ENCODE results near the gene RSBN1L. TPM values are rescaled to one million over a fixed set of nuclear protein-coding genes. Genes with fewer than 3 reads are reported as not detected.

Gene RSBN1L
- total and polyA plus RNA-seq, 2 donors (not counting 3 experiments of a cell fraction or from before 2014, with no cell fraction given) = 3.0 to 13.1 TPM

- Histone ChIP-seq H3K79me2 (ENCODE audit: control insufficient read depth, insufficient read depth, low read length) (peaks cover 56% of the 10 kb centered on the region), H3K4me3 (replicated peaks in 1 of 3; ENCODE audit: insufficient read depth in 1 of 3, low read depth in 1 of 3, low read length in 3 of 3) (no peak overlapping the region), H3K4me2 (ENCODE audit: insufficient read depth, low read length) (peak overlapping the region; percentile 71), H3K9me3 (replicated peaks; ENCODE audit: control insufficient read depth, insufficient read depth, low read length) (no peaks in the 10 kb centered on the region), H2AFZ (ENCODE audit: low read depth, low read length) (no peak overlapping the region), H3K9ac (replicated peaks; ENCODE audit: extremely low read depth, insufficient read depth, low read length) (no peak overlapping the region), H3K36me3 (ENCODE audit: control insufficient read depth in 2 of 2, extremely low read depth in 1 of 2, insufficient read depth in 2 of 2, low read length in 2 of 2) (no peaks in the 10 kb centered on the region), H3K9me1 (replicated peaks; ENCODE audit: control insufficient read depth, extremely low read depth, insufficient read depth, low read length) (no peaks in the 10 kb centered on the region), H3K27me3 (ENCODE audit: control insufficient read depth in 2 of 2, insufficient read depth in 2 of 2, low read length in 2 of 2) (no peaks in the 10 kb centered on the region), H3K4me1 (ENCODE audit: control insufficient read depth, extremely low read depth, insufficient read depth, low read length) (peaks cover 20% of the 10 kb centered on the region), H3K27ac (ENCODE audit: insufficient read depth, low read depth, low read length) (no peak overlapping the region), H4K20me1 (replicated peaks; ENCODE audit: control insufficient read depth, extremely low read depth, insufficient read depth, low read length) (no peaks in the 10 kb centered on the region)
- dilution Hi-C loops (cut with MboI; ENCODE audit: extremely low pct_ligation_motif_present, low sequenced_read_pairs) = no loop called here
- ChIA-PET POLR2A (no interaction called here), CTCF (interaction anchor here (0.7 to 1.6 kb wide), 7 partner anchors 9 to 151 kb away, joined by 3 to 5 read pairs (median 3); no protein-coding TSS in a partner anchor)
- TF ChIP-seq JUN (IDR thresholded peaks at IDR 0.05; ENCODE audit: borderline replicate concordance, insufficient read depth, insufficient read length, low read depth) = no peak
- peak; percentile 62 for TF ChIP-seq GATA2 (IDR thresholded peaks at IDR 0.05; ENCODE audit: insufficient read depth, insufficient read length, low read depth, low read length)
- no peak for TF ChIP-seq MAX (IDR thresholded peaks at IDR 0.05; ENCODE audit: insufficient read depth, insufficient read length)
- no peak for TF ChIP-seq FOS (IDR thresholded peaks at IDR 0.05; ENCODE audit: borderline replicate concordance, insufficient read depth, low read length)
- no peak for TF ChIP-seq EZH2 (IDR thresholded peaks at IDR 0.05; ENCODE audit: borderline replicate concordance, low read depth, low read length, severe bottlenecking)
- peak; percentile 41 for DNase-seq (ENCODE audit: low read depth, low spot score)
- intact Hi-C loops (cut with micrococcal nuclease) = no loop called here
- no peak for FAIRE-seq
- BruUV-seq (replicated peaks) = no TSS peak
Observed at GRCh38 chr7:77802557-77803405, 106.5 kb downstream of the RSBN1L start.

- H4K20me1 ChIP-seq (replicated peaks; ENCODE audit: control insufficient read depth, extremely low read depth, insufficient read depth, low read length) = no peaks in the 10 kb centered on the region
- no peak overlapping the region for H2AFZ ChIP-seq (ENCODE audit: low read depth, low read length)
- ChIA-PET CTCF (no interaction called here), POLR2A (no interaction called here)
- H3K4me1 ChIP-seq (ENCODE audit: control insufficient read depth, extremely low read depth, insufficient read depth, low read length) = peaks cover 12% of the 10 kb centered on the region
- no TSS peak for BruUV-seq (replicated peaks)
- FAIRE-seq = no peak
- peaks cover 61% of the 10 kb centered on the region for H3K79me2 ChIP-seq (ENCODE audit: control insufficient read depth, insufficient read depth, low read length)
- TF ChIP-seq FOS (IDR thresholded peaks at IDR 0.05; ENCODE audit: borderline replicate concordance, insufficient read depth, low read length) (no peak), POLR2AphosphoS5 (IDR thresholded peaks at IDR 0.05; ENCODE audit: insufficient read depth, low read depth, low read length) (no peak), POLR2A (IDR thresholded peaks at IDR 0.05; ENCODE audit: low read depth, low read length) (no peak), MYC (IDR thresholded peaks at IDR 0.05; ENCODE audit: low read depth, low read length) (no peak), CTCF (IDR thresholded peaks at IDR 0.05; ENCODE audit: extremely low read depth in 1 of 2, insufficient read depth in 1 of 2, low read depth in 1 of 2, low read length in 2 of 2) (no peak), JUN (IDR thresholded peaks at IDR 0.05; ENCODE audit: borderline replicate concordance, insufficient read depth, insufficient read length, low read depth) (no peak), GATA2 (IDR thresholded peaks at IDR 0.05; ENCODE audit: insufficient read depth, insufficient read length, low read depth, low read length) (no peak), MAX (IDR thresholded peaks at IDR 0.05; ENCODE audit: insufficient read depth, insufficient read length) (no peak), EZH2 (IDR thresholded peaks at IDR 0.05; ENCODE audit: borderline replicate concordance, low read depth, low read length, severe bottlenecking) (no peak)
- intact Hi-C loops (cut with micrococcal nuclease) = no loop called here
- H3K9me1 ChIP-seq (replicated peaks; ENCODE audit: control insufficient read depth, extremely low read depth, insufficient read depth, low read length) = no peaks in the 10 kb centered on the region
- no peak overlapping the region for H3K9ac ChIP-seq (replicated peaks; ENCODE audit: extremely low read depth, insufficient read depth, low read length)
- no peak overlapping the region for H3K4me3 ChIP-seq (replicated peaks in 1 of 3; ENCODE audit: insufficient read depth in 1 of 3, low read depth in 1 of 3, low read length in 3 of 3)
- H3K36me3 ChIP-seq (ENCODE audit: control insufficient read depth in 2 of 2, extremely low read depth in 1 of 2, insufficient read depth in 2 of 2, low read length in 2 of 2) = no peaks in the 10 kb centered on the region
- H3K4me2 ChIP-seq (ENCODE audit: insufficient read depth, low read length) = no peak overlapping the region
- H3K27me3 ChIP-seq (ENCODE audit: control insufficient read depth in 2 of 2, insufficient read depth in 2 of 2, low read length in 2 of 2) = no peaks in the 10 kb centered on the region
- no peaks in the 10 kb centered on the region for H3K9me3 ChIP-seq (replicated peaks; ENCODE audit: control insufficient read depth, insufficient read depth, low read length)
- dilution Hi-C loops (cut with MboI; ENCODE audit: extremely low pct_ligation_motif_present, low sequenced_read_pairs) = no loop called here
- H3K27ac ChIP-seq (ENCODE audit: insufficient read depth, low read depth, low read length) = no peak overlapping the region
- DNase-seq (ENCODE audit: low read depth, low spot score) = no peak
Observed at GRCh38 chr7:77806425-77806824, 110.2 kb downstream of the RSBN1L start.
